ENCODE data around the gene ARL5C. TPM values are rescaled to one million over a fixed set of nuclear protein-coding genes. Genes with fewer than 3 reads are reported as not detected.

The ARL5C gene
- polyA plus RNA-seq, 1 donor (not counting 4 experiments of a cell fraction or from before 2014, with no cell fraction given), result not detected

DNA sequence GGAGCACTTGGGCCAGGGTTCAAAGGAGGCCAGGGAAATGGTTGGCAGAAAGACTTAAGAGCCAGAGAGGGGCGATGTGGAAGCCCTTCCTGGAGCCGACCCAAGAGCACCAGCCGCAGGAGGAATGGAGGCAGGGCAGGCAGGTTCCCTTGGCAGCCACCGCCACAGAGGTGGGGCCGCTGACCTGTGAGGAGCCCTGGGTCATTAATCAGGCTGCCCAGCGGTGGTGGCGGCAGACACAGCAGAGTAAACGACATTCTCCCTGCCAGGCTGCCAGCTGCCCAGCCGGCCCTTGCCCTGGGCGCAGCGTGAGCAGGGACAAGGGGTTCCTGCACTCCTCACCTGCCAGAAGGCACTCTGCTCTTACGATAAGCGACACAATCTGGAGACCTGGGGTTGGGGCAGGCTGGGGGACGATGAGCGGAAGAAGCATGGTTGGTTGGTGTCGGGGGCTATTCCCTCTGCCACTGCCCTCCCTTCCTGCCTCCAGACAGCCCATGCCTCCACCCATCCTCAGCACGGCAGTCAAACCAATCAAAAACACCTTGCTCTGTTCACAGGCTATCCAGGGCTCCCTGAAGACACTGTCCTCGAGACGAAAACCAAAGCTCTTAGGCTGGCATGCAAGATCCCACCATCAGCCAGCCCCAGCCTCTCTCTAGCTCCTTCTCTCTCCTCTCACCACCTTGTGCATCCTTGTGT, 55.4 kb downstream of the ARL5C start:
- Histone ChIP-seq H3K79me2 (ENCODE audit: control insufficient read depth, insufficient read depth, low read length) (no peaks in the 10 kb centered on the region), H3K9me1 (ENCODE audit: control insufficient read depth, extremely low read depth, insufficient read depth, low read length) (no peaks in the 10 kb centered on the region), H3K27me3 (ENCODE audit: control insufficient read depth, extremely low read depth, insufficient read depth, low read length) (peaks cover 10% of the 10 kb centered on the region), H3K4me1 (ENCODE audit: control insufficient read depth, extremely low read depth, insufficient read depth, low read length) (no peaks in the 10 kb centered on the region), H3K36me3 (ENCODE audit: control insufficient read depth in 2 of 2, extremely low read depth in 1 of 2, insufficient read depth in 2 of 2, low read length in 2 of 2) (no peaks in the 10 kb centered on the region), H3K4me2 (ENCODE audit: control insufficient read depth, extremely low read depth, insufficient read depth, low read depth, low read length) (no peak overlapping the region), H3K9ac (ENCODE audit: control insufficient read depth, extremely low read depth, insufficient read depth, low read length) (no peak overlapping the region), H3K4me3 (ENCODE audit: control insufficient read depth in 2 of 3, extremely low read depth in 1 of 3, insufficient read depth in 2 of 3, low read depth in 1 of 3, low read length in 3 of 3) (no peak overlapping the region), H3K9me3 (ENCODE audit: control insufficient read depth, low read depth, low read length) (no peaks in the 10 kb centered on the region), H3K27ac (ENCODE audit: control insufficient read depth, insufficient read depth, low read length) (no peak overlapping the region), H2AFZ (ENCODE audit: control insufficient read depth, low read length) (no peak overlapping the region), H4K20me1 (ENCODE audit: control insufficient read depth, extremely low read depth, insufficient read depth, low read length) (no peaks in the 10 kb centered on the region)
- DNase-seq (ENCODE audit: low read depth, low spot score), result no peak
- TF ChIP-seq, protein P1, sequence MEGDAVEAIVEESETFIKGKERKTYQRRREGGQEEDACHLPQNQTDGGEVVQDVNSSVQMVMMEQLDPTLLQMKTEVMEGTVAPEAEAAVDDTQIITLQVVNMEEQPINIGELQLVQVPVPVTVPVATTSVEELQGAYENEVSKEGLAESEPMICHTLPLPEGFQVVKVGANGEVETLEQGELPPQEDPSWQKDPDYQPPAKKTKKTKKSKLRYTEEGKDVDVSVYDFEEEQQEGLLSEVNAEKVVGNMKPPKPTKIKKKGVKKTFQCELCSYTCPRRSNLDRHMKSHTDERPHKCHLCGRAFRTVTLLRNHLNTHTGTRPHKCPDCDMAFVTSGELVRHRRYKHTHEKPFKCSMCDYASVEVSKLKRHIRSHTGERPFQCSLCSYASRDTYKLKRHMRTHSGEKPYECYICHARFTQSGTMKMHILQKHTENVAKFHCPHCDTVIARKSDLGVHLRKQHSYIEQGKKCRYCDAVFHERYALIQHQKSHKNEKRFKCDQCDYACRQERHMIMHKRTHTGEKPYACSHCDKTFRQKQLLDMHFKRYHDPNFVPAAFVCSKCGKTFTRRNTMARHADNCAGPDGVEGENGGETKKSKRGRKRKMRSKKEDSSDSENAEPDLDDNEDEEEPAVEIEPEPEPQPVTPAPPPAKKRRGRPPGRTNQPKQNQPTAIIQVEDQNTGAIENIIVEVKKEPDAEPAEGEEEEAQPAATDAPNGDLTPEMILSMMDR (optimal IDR thresholded peaks at IDR 0.05 in 1 of 3, IDR thresholded peaks at IDR 0.05 in 1 of 3, conservative IDR thresholded peaks at IDR 0.05 in 1 of 3; ENCODE audit: extremely low read depth in 1 of 3, insufficient read depth in 2 of 3, low read length in 3 of 3), result no peak
- no peak for TF ChIP-seq EZH2 (IDR thresholded peaks at IDR 0.05; ENCODE audit: low read length)
- dilution Hi-C loops (cut with MboI; ENCODE audit: extremely low pct_ligation_motif_present, low sequenced_read_pairs), result no loop called here
- FAIRE-seq, result no peak

DNA sequence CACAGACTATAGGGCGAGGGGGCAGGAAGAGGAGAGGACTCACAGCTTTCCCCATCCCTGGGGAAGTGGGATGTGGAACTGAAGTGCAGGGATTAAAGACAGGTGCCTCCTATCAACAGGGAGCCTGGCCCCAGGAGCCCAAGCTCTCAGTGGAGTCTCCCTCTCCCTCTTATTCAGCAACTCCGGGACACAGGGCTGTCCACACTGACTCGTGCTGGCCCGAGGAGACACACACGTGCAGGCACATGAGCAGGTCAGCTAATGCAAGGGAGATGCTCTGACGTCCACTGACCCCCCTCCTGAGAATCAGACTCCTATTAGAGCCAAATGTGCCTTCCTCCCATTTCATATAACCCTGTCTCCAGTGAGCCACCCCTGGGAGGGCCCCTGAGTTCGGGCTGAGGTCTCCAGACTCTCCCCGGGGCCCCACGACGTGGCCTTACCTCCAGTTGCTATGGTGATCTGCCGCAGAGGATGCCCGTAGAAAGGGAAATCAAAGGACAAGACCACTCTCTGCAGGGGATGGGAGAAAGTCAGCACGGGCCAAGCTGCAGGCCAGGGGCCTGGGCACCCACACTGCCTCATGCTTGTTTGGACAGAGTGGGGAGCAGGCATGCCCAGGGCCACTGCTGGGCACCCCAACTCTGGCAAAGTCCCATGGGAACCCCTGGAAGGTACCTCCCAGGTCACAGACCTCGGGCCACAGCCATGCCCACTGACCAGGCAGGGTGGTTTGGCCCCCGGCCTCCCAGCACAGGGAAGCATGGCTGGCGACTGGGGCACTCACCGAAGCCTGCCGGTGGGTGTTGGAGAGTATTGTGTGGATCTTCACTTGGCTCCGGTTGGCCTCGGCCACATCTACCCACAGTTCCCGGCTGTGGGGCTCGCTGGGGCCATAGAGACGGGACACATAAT, 57.2 kb downstream of the ARL5C start:
- TF ChIP-seq, protein P1 (optimal IDR thresholded peaks at IDR 0.05 in 1 of 3, IDR thresholded peaks at IDR 0.05 in 1 of 3, conservative IDR thresholded peaks at IDR 0.05 in 1 of 3; ENCODE audit: extremely low read depth in 1 of 3, insufficient read depth in 2 of 3, low read length in 3 of 3), result no peak
- no peak for TF ChIP-seq EZH2 (IDR thresholded peaks at IDR 0.05; ENCODE audit: low read length)
- Histone ChIP-seq H3K36me3 (ENCODE audit: control insufficient read depth in 2 of 2, extremely low read depth in 1 of 2, insufficient read depth in 2 of 2, low read length in 2 of 2) (no peaks in the 10 kb centered on the region), H2AFZ (ENCODE audit: control insufficient read depth, low read length) (no peak overlapping the region), H3K4me1 (ENCODE audit: control insufficient read depth, extremely low read depth, insufficient read depth, low read length) (no peaks in the 10 kb centered on the region), H3K79me2 (ENCODE audit: control insufficient read depth, insufficient read depth, low read length) (no peaks in the 10 kb centered on the region), H3K9ac (ENCODE audit: control insufficient read depth, extremely low read depth, insufficient read depth, low read length) (no peak overlapping the region), H3K4me3 (ENCODE audit: control insufficient read depth in 2 of 3, extremely low read depth in 1 of 3, insufficient read depth in 2 of 3, low read depth in 1 of 3, low read length in 3 of 3) (no peak overlapping the region), H3K9me3 (ENCODE audit: control insufficient read depth, low read depth, low read length) (no peaks in the 10 kb centered on the region), H3K9me1 (ENCODE audit: control insufficient read depth, extremely low read depth, insufficient read depth, low read length) (no peaks in the 10 kb centered on the region), H4K20me1 (ENCODE audit: control insufficient read depth, extremely low read depth, insufficient read depth, low read length) (no peaks in the 10 kb centered on the region), H3K27me3 (ENCODE audit: control insufficient read depth, extremely low read depth, insufficient read depth, low read length) (peaks cover 15% of the 10 kb centered on the region), H3K27ac (ENCODE audit: control insufficient read depth, insufficient read depth, low read length) (no peak overlapping the region), H3K4me2 (ENCODE audit: control insufficient read depth, extremely low read depth, insufficient read depth, low read depth, low read length) (no peak overlapping the region)
- no peak for FAIRE-seq
- DNase-seq (ENCODE audit: low read depth, low spot score), result no peak
- dilution Hi-C loops (cut with MboI; ENCODE audit: extremely low pct_ligation_motif_present, low sequenced_read_pairs), result no loop called here
